Retinal pigment epithelial cell (primary cell): Measurements from ENCODE around the gene TRAPPC12.
"Not testable (repeated sequence)": the region's sequence is repeated elsewhere in the genome, so short reads cannot be mapped to it uniquely, and the experiment has no call there.

ENCODE experiments used
- DNase-seq: peaks from one replicate; pipeline ENCODE4 v3.0.0-alpha.2; 2010; ENCODE audit warnings: low read depth
- H3K4me3 ChIP-seq: 2 replicates; pipeline ENCODE4 v1.5.1; 2011; ENCODE audit warnings: mild to moderate bottlenecking, low read length, control low read depth, moderate library complexity
- CTCF ChIP-seq: conservative IDR thresholded peaks from 2 replicates; pipeline ENCODE4 v1.5.1; 2011; ENCODE audit warnings: low read depth, low read length, control low read depth, inconsistent platforms

TRAPPC12 gene

GRCh38 chr2:3491306-3491705, 111.8 kb downstream of the TRAPPC12 start:
- TF ChIP-seq CTCF: no peak
- H3K4me3 ChIP-seq: no peak overlapping the region
- DNase-seq: no peak

GRCh38 chr2:3491716-3492474, 112.4 kb downstream of the TRAPPC12 start:
- no peak for DNase-seq
- no peak for TF ChIP-seq CTCF
- no peak overlapping the region for H3K4me3 ChIP-seq

GRCh38 chr2:3492475-3492787, 112.9 kb downstream of the TRAPPC12 start:
- H3K4me3 ChIP-seq, DNase-seq: not testable (repeated sequence)

GRCh38 chr2:3492951-3493614, 113.6 kb downstream of the TRAPPC12 start:
- peak overlapping the region; percentile 44 for H3K4me3 ChIP-seq
- DNase-seq: no peak
- TF ChIP-seq CTCF: no peak

GRCh38 chr2:3493615-3494007, 114.1 kb downstream of the TRAPPC12 start:
- peak overlapping the region; percentile 44 for H3K4me3 ChIP-seq
- DNase-seq: peak; percentile 49
- TF ChIP-seq CTCF: no peak

GRCh38 chr2:3494984-3495666, 115.6 kb downstream of the TRAPPC12 start:
- DNase-seq: no peak
- no peak overlapping the region for H3K4me3 ChIP-seq

GRCh38 chr2:3496708-3497080, 117.2 kb downstream of the TRAPPC12 start:
- DNase-seq, H3K4me3 ChIP-seq: not testable (repeated sequence)

More at GRCh38 chr2:3494984-3495666, 115.6 kb downstream of the TRAPPC12 start:
- TF ChIP-seq CTCF: no peak
